HepG2 (cell line): ENCODE results near the gene IRF7. TPM values are rescaled to one million over a fixed set of nuclear protein-coding genes. Genes with fewer than 3 reads are reported as not detected.

Source experiments
- ATAC-seq: fragments of 200-7000 bp; cut with Tn5 transposase; 3 replicates; pipeline ENCODE4 v1.9.1; 2020; ENCODE audit warnings: mild to moderate bottlenecking, moderate library complexity
- BruUV-seq: library from RNA; stranded (reverse); fragments of 400-500 nt; replicated peaks from 2 replicates; lab custom pipeline; 2021; lab: Mats Ljungman, UMichigan
- CTCF ChIA-PET: fragments of 300-600 bp; formaldehyde crosslinking; extraction: SDS; loops from one replicate; lab custom pipeline; 2021; ENCODE audit warnings: low total read pairs, inconsistent platforms, low intra/inter-chr PET ratio; lab: Yijun Ruan, JAX
- POLR2A ChIA-PET: fragments of 350-600 bp; sonication (Branson Sonifier 250); formaldehyde crosslinking; loops from one replicate; lab custom pipeline; 2020; ENCODE audit warnings: antibody characterized with exemption, inconsistent platforms; lab: Yijun Ruan, JAX
- DNase-seq: peaks from one replicate; pipeline ENCODE4 v3.0.0-alpha.2; 2015; ENCODE audit warnings: low spot score
- FAIRE-seq: peaks from 3 replicates; lab custom pipeline; 2011; peaks lifted over from hg19 to GRCh38; lab: Jason Lieb, UNC
- H2AFZ ChIP-seq: one replicate; pipeline ENCODE4 v1.6.1; 2011; ENCODE audit warnings: low read length, inconsistent platforms
- H3K27ac ChIP-seq: fragments of 300-600 bp; 3 replicates; pipeline ENCODE4 v1.8.0; 2011; ENCODE audit warnings: mixed run types, mild to moderate bottlenecking, mixed read lengths, low read length, inconsistent platforms; ENCODE audit not compliant: insufficient read depth; ENCODE audit errors: extremely low read length
- H3K27me3 ChIP-seq, 2 experiments: fragments of 200-600 bp in 1 of 2; 2 replicates in 1 of 2; 3 replicates in 1 of 2; pipeline versions ENCODE4 v1.6.0 to v1.8.0; 2011; ENCODE audit warnings: low read length in 2 of 2, mild to moderate bottlenecking in 2 of 2, moderate library complexity in 2 of 2, inconsistent platforms in 1 of 2; ENCODE audit not compliant: insufficient read depth in 2 of 2, control insufficient read depth in 1 of 2
- H3K36me3 ChIP-seq, 2 experiments: fragments of 200-600 bp in 1 of 2; replicated peaks in 1 of 2; 2 replicates in 1 of 2; 3 replicates in 1 of 2; pipeline versions ENCODE4 v1.5.1 to v1.8.0; 2011; ENCODE audit warnings: low read length in 2 of 2, inconsistent platforms in 1 of 2; ENCODE audit not compliant: insufficient read depth in 2 of 2, control insufficient read depth in 1 of 2
- H3K4me1 ChIP-seq: 2 replicates; pipeline ENCODE4 v1.5.1; 2012; ENCODE audit warnings: low read length, inconsistent platforms; ENCODE audit not compliant: insufficient read depth
- H3K4me2 ChIP-seq: 2 replicates; pipeline ENCODE4 v1.6.0; 2011; ENCODE audit warnings: low read depth, low read length, inconsistent platforms
- H3K4me3 ChIP-seq, 3 experiments: fragments of 200-600 bp in 1 of 3; sonication (generic), shearing (Covaris generic) in 1 of 3; replicated peaks in 1 of 3; 2 replicates each; pipeline ENCODE4 v1.5.1; 2011 to 2016; ENCODE audit warnings: low read length in 3 of 3, inconsistent platforms in 2 of 3, low read depth in 2 of 3, mild to moderate bottlenecking in 2 of 3, control low read depth in 1 of 3, mixed read lengths in 1 of 3; ENCODE audit not compliant: insufficient read depth in 1 of 3
- H3K79me2 ChIP-seq: one replicate; pipeline ENCODE4 v1.6.1; 2011; ENCODE audit warnings: low read length, inconsistent platforms; ENCODE audit not compliant: insufficient read depth
- H3K9ac ChIP-seq: 2 replicates; pipeline ENCODE4 v1.6.0; 2011; ENCODE audit warnings: mild to moderate bottlenecking, low read depth, low read length, inconsistent platforms; ENCODE audit not compliant: insufficient read depth
- H3K9me3 ChIP-seq: 2 replicates; pipeline ENCODE4 v1.5.1; 2012; ENCODE audit warnings: mild to moderate bottlenecking, low read length
- H4K20me1 ChIP-seq: 2 replicates; pipeline ENCODE4 v1.6.0; 2011; ENCODE audit warnings: inconsistent platforms, mild to moderate bottlenecking, low read length, moderate library complexity; ENCODE audit not compliant: insufficient read depth
- ARHGAP35 ChIP-seq: sonication (generic); formaldehyde crosslinking; IDR thresholded peaks from 2 replicates; pipeline ENCODE4 v1.9.0; 2022; ENCODE audit warnings: mild to moderate bottlenecking, inconsistent platforms, moderate library complexity, missing genetic modification reagents, borderline replicate concordance
- ATF1 ChIP-seq: IDR thresholded peaks from 2 replicates; pipeline ENCODE4 v1.6.1; 2016; ENCODE audit warnings: mild to moderate bottlenecking, control low read depth
- HMG20A ChIP-seq: IDR thresholded peaks from 2 replicates; pipeline ENCODE4 v1.6.1; 2016; ENCODE audit warnings: borderline replicate concordance
- HNF4G ChIP-seq, 2 experiments: sonication (generic) in 1 of 2; formaldehyde crosslinking in 1 of 2; IDR thresholded peaks; 2 replicates each; pipeline versions ENCODE4 v1.4.0 to v1.6.1; 2011 to 2020; ENCODE audit warnings: borderline replicate concordance in 2 of 2, low read depth in 2 of 2, mild to moderate bottlenecking in 2 of 2, low read length in 1 of 2, missing genetic modification reagents in 1 of 2, moderate library complexity in 1 of 2
- KLF6 ChIP-seq: IDR thresholded peaks from 2 replicates; pipeline ENCODE4 v1.8.0; 2016; ENCODE audit warnings: missing biosample characterization, missing genetic modification reagents
- MATR3 ChIP-seq: sonication (generic); formaldehyde crosslinking; IDR thresholded peaks from 2 replicates; pipeline ENCODE4 v1.4.0; 2020; ENCODE audit warnings: missing genetic modification reagents
- NRL ChIP-seq: sonication (generic); formaldehyde crosslinking; IDR thresholded peaks from 2 replicates; pipeline ENCODE4 v1.5.0; 2020; ENCODE audit warnings: missing genetic modification reagents, mild to moderate bottlenecking, moderate library complexity, borderline replicate concordance
- SRSF1 ChIP-seq: fragments of 200-400 bp; formaldehyde crosslinking; optimal IDR thresholded peaks from 2 replicates; pipeline ENCODE3; 2017; ENCODE audit warnings: mild to moderate bottlenecking, low read depth, low read length, moderate library complexity
- TOPORS ChIP-seq: sonication (generic); formaldehyde crosslinking; IDR thresholded peaks from 2 replicates; pipeline ENCODE4 v1.8.0; 2023; ENCODE audit warnings: mild to moderate bottlenecking, missing genetic modification reagents
- ZBTB21 ChIP-seq: sonication (generic); formaldehyde crosslinking; IDR thresholded peaks from 2 replicates; pipeline ENCODE4 v1.4.0; 2020; ENCODE audit warnings: missing genetic modification reagents
- ZNF138 ChIP-seq: sonication (generic); formaldehyde crosslinking; IDR thresholded peaks from 2 replicates; pipeline ENCODE4 v1.5.0; 2020; ENCODE audit warnings: mild to moderate bottlenecking, low read depth, missing genetic modification reagents
- ZNF251 ChIP-seq: sonication (generic); formaldehyde crosslinking; IDR thresholded peaks from 2 replicates; pipeline ENCODE4 v1.9.0; 2021; ENCODE audit warnings: mild to moderate bottlenecking, missing genetic modification reagents
- ZNF773 ChIP-seq: sonication (generic); formaldehyde crosslinking; IDR thresholded peaks from 2 replicates; pipeline ENCODE4 v1.4.0; 2020; ENCODE audit warnings: missing genetic modification reagents, borderline replicate concordance
- ZSCAN20 ChIP-seq: sonication (generic); formaldehyde crosslinking; IDR thresholded peaks from 2 replicates; pipeline ENCODE4 v1.4.0; 2020; ENCODE audit warnings: missing genetic modification reagents, mild to moderate bottlenecking, borderline replicate concordance
- WGBS: methylation state at CpG from one replicate; pipeline ENCODE4 v1.1.6; 2017; ENCODE audit warnings: low lambda C conversion rate; 5-methylcytosine and 5-hydroxymethylcytosine counted together
- in situ Hi-C: cut with HindIII; loops from 2 replicates; pipeline ENCODE4 v1.10.0; 2017; ENCODE audit warnings: low pct_unique_long_range_greater_than_20kb; ENCODE audit not compliant: extremely low pct_ligation_motif_present
- intact Hi-C: fragments of 100-400 bp; cut with micrococcal nuclease; formaldehyde crosslinking; loops from one replicate; pipeline ENCODE4 v1.10.0; 2022; ENCODE audit not compliant: unreplicated experiment
- polyA plus RNA-seq, 8 experiments: library from polyadenylated mRNA; depleted of rRNA in 3 of 8; stranded (reverse) in 7 of 8; unstranded in 1 of 8; fragments of >200 nt; fragmentation: Illumina TruSeq in 4 of 8; extraction: Trizol in 4 of 8; gene quantifications; 2 replicates each; pipeline versions ENCODE4 v1.2.1 to v1.2.3, GENCODE V29; 2011 to 2016; ENCODE audit warnings: low read depth in 4 of 8, missing spikeins in 1 of 8, mixed read lengths in 1 of 8; ENCODE audit not compliant: insufficient read depth in 1 of 8
- total RNA-seq, 5 experiments: library from RNA; depleted of rRNA; stranded (reverse); fragments of >200 nt; fragmentation: Illumina TruSeq; extraction: Trizol; gene quantifications; 2 replicates each; pipeline ENCODE4 v1.2.3, GENCODE V29; 2016; ENCODE audit warnings: low read depth in 1 of 5
- TF ChIP-seq, protein P1 (sequence below), 2 experiments: IDR thresholded peaks; 2 replicates each; pipeline ENCODE4 v1.6.1; 2011 to 2012; ENCODE audit warnings: low read length in 2 of 2, borderline replicate concordance in 1 of 2, low read depth in 1 of 2, mild to moderate bottlenecking in 1 of 2, moderate library complexity in 1 of 2
- TF ChIP-seq, protein P2 (sequence below): sonication (generic); formaldehyde crosslinking; IDR thresholded peaks from 2 replicates; pipeline ENCODE4 v1.4.0; 2020; ENCODE audit warnings: missing genetic modification reagents

Gene IRF7
- total and polyA plus RNA-seq, 2 of the 13 experiments (the other 11 are each of a cell fraction or from before 2014, with no cell fraction given), result not detected

DNA sequence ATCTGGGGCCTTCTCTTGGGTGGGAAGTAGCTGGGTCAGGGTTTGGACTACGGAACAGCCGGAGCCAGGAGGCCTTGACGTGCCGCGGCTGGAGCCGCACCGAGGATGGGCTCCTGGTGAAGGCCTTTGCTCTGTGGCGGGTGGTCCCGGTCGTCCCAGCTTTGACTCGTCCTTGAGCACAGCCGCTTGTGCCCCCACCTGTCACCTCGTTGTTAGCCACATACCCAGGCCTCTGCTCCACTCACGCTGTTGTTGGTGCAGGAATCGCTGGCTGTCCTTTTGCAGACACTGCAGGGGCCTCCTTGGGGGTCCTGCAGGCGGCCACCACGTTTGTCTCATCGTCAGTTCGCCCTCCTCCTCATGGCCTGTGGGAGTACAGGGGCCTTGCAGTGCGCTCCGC lies 22.4 kb downstream of the IRF7 start:
- Histone ChIP-seq H3K4me3 (no peak overlapping the region), H3K9ac (no peak overlapping the region), H3K4me2 (no peak overlapping the region), H3K27me3 (no peaks in the 10 kb centered on the region), H3K27ac (no peak overlapping the region), H3K36me3 (peaks cover 47 to 88% of the 10 kb centered on the region in 2 experiments), H3K9me3 (no peaks in the 10 kb centered on the region), H2AFZ (no peak overlapping the region), H3K4me1 (peaks cover 18% of the 10 kb centered on the region)
- BruUV-seq, result no TSS peak
- in situ Hi-C loops, result no loop called here
- ChIA-PET POLR2A (no interaction called here), CTCF (no interaction called here)
- FAIRE-seq (no peak), ATAC-seq (no peak), DNase-seq (no peak)
- TF ChIP-seq ZNF138 (CRISPR knock-in tag), result no peak
- TF ChIP-seq ARHGAP35 (CRISPR knock-in tag), result no peak
- TF ChIP-seq, protein P1, sequence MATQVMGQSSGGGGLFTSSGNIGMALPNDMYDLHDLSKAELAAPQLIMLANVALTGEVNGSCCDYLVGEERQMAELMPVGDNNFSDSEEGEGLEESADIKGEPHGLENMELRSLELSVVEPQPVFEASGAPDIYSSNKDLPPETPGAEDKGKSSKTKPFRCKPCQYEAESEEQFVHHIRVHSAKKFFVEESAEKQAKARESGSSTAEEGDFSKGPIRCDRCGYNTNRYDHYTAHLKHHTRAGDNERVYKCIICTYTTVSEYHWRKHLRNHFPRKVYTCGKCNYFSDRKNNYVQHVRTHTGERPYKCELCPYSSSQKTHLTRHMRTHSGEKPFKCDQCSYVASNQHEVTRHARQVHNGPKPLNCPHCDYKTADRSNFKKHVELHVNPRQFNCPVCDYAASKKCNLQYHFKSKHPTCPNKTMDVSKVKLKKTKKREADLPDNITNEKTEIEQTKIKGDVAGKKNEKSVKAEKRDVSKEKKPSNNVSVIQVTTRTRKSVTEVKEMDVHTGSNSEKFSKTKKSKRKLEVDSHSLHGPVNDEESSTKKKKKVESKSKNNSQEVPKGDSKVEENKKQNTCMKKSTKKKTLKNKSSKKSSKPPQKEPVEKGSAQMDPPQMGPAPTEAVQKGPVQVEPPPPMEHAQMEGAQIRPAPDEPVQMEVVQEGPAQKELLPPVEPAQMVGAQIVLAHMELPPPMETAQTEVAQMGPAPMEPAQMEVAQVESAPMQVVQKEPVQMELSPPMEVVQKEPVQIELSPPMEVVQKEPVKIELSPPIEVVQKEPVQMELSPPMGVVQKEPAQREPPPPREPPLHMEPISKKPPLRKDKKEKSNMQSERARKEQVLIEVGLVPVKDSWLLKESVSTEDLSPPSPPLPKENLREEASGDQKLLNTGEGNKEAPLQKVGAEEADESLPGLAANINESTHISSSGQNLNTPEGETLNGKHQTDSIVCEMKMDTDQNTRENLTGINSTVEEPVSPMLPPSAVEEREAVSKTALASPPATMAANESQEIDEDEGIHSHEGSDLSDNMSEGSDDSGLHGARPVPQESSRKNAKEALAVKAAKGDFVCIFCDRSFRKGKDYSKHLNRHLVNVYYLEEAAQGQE (IDR thresholded peaks at IDR 0.05; ENCODE audit: borderline replicate concordance in 1 of 2, low read depth in 1 of 2, low read length in 2 of 2), result no peak
- TF ChIP-seq ZSCAN20 (CRISPR knock-in tag), result no peak
- no peak for TF ChIP-seq ZBTB21 (CRISPR knock-in tag)
- no peak for TF ChIP-seq ZNF773
- no peak for TF ChIP-seq ZNF251 (CRISPR knock-in tag)
- no peak for TF ChIP-seq HMG20A (CRISPR knock-in tag)
- TF ChIP-seq SRSF1, result no peak
- no peak for TF ChIP-seq MATR3 (CRISPR knock-in tag)
- no peak for TF ChIP-seq ATF1 (CRISPR knock-in tag)
- TF ChIP-seq TOPORS (CRISPR knock-in tag), result no peak
- no peak for TF ChIP-seq NRL (CRISPR knock-in tag)
- TF ChIP-seq HNF4G (IDR thresholded peaks at IDR 0.05; ENCODE audit: borderline replicate concordance, low read depth, low read length), result no peak
- TF ChIP-seq HNF4G (CRISPR knock-in tag; IDR thresholded peaks at IDR 0.05; ENCODE audit: borderline replicate concordance, low read depth), result no peak
- TF ChIP-seq KLF6 (CRISPR knock-in tag), result no peak
- TF ChIP-seq, protein P2, sequence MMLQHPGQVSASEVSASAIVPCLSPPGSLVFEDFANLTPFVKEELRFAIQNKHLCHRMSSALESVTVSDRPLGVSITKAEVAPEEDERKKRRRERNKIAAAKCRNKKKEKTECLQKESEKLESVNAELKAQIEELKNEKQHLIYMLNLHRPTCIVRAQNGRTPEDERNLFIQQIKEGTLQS, result no peak
- TF ChIP-seq, all 625 proteins: peak for 0
- Histone ChIP-seq H4K20me1 (peaks cover 11% of the 10 kb centered on the region; the same call in 1 of the 2 replicates), H3K79me2 (peaks cover 25% of the 10 kb centered on the region)
- 95% methylated on average over 15 of the region's 21 CpGs for WGBS
- intact Hi-C loops, result no loop called here
